Nephron (organoid): ENCODE data around the gene LRRC26.

Experiments
- H3K27ac Mint-ChIP-seq, 3 experiments: 2 replicates each; pipeline ENCODE4 v1.8.0; 2020; ENCODE audit warnings: mixed read lengths in 3 of 3, mild to moderate bottlenecking in 2 of 3, moderate library complexity in 1 of 3
- H3K27me3 Mint-ChIP-seq: 2 replicates; pipeline ENCODE4 v1.8.0; 2021; ENCODE audit warnings: low read depth, mild to moderate bottlenecking, moderate library complexity, mixed read lengths
- H3K36me3 Mint-ChIP-seq: 2 replicates; pipeline ENCODE4 v1.8.0; 2020; ENCODE audit warnings: low read depth, mixed read lengths
- H3K4me1 Mint-ChIP-seq: 2 replicates; pipeline ENCODE4 v1.8.0; 2020; ENCODE audit warnings: mixed read lengths
- H3K4me3 Mint-ChIP-seq, 3 experiments: 2 replicates each; pipeline ENCODE4 v1.8.0; 2020; ENCODE audit warnings: mild to moderate bottlenecking in 3 of 3, mixed read lengths in 3 of 3, moderate library complexity in 2 of 3
- H3K9me3 Mint-ChIP-seq: 2 replicates; pipeline ENCODE4 v1.8.0; 2020; ENCODE audit warnings: mixed read lengths
- TF ChIP-seq, protein P1 (sequence below), 3 experiments: fragments of 200-600 bp; sonication (generic); IDR thresholded peaks; one replicate each; pipeline ENCODE4 v1.5.0; 2021; ENCODE audit warnings: antibody characterized with exemption in 3 of 3; ENCODE audit not compliant: unreplicated experiment in 3 of 3

The LRRC26 gene

DNA sequence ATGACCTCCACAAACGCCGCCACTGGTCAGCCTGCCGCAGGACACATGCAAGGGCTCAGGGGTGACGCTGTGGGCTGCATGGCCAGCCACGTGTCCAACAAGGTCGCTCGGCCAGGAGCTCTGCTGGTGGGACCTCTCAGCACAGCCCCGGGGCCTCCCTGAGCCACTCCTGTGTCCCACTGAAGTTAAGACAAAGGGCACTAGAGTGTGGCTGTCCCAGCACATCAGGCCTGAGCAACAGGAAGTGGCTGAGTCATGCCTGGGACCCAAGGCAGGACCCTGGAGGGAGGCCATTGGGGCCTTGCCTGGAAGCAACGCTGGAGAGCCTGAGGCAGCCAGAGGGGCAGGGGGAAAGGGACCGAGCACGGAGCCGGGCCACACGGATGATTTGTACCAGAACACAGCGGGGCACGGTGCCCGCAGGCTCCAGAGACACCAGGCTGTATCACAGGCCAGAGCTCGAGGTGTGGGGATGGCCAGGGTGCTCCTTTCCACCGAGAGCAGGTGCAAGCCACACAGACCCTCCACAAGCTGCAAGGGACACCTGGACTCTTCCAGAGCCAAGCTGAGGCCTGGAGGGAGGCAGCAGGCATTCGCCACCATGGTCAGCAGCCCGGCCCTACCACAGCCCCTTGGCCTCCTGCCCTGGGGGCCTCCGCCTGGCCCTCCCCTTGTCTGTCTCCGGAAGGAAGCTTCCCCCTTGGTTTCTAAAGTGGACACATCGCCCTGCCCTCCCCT is 8.5 kb upstream of the LRRC26 start:
- Mint-ChIP-seq H3K27ac (no peak overlapping the region), H3K4me3 (no peak overlapping the region), H3K36me3 (peaks cover 18% of the 10 kb centered on the region), H3K4me1 (no peaks in the 10 kb centered on the region), H3K9me3 (no peaks in the 10 kb centered on the region), H3K27me3 (peaks cover 15% of the 10 kb centered on the region)
- TF ChIP-seq, protein P1, sequence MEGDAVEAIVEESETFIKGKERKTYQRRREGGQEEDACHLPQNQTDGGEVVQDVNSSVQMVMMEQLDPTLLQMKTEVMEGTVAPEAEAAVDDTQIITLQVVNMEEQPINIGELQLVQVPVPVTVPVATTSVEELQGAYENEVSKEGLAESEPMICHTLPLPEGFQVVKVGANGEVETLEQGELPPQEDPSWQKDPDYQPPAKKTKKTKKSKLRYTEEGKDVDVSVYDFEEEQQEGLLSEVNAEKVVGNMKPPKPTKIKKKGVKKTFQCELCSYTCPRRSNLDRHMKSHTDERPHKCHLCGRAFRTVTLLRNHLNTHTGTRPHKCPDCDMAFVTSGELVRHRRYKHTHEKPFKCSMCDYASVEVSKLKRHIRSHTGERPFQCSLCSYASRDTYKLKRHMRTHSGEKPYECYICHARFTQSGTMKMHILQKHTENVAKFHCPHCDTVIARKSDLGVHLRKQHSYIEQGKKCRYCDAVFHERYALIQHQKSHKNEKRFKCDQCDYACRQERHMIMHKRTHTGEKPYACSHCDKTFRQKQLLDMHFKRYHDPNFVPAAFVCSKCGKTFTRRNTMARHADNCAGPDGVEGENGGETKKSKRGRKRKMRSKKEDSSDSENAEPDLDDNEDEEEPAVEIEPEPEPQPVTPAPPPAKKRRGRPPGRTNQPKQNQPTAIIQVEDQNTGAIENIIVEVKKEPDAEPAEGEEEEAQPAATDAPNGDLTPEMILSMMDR (IDR thresholded peaks at IDR 0.05; ENCODE audit: unreplicated experiment in 3 of 3), result no peak

DNA sequence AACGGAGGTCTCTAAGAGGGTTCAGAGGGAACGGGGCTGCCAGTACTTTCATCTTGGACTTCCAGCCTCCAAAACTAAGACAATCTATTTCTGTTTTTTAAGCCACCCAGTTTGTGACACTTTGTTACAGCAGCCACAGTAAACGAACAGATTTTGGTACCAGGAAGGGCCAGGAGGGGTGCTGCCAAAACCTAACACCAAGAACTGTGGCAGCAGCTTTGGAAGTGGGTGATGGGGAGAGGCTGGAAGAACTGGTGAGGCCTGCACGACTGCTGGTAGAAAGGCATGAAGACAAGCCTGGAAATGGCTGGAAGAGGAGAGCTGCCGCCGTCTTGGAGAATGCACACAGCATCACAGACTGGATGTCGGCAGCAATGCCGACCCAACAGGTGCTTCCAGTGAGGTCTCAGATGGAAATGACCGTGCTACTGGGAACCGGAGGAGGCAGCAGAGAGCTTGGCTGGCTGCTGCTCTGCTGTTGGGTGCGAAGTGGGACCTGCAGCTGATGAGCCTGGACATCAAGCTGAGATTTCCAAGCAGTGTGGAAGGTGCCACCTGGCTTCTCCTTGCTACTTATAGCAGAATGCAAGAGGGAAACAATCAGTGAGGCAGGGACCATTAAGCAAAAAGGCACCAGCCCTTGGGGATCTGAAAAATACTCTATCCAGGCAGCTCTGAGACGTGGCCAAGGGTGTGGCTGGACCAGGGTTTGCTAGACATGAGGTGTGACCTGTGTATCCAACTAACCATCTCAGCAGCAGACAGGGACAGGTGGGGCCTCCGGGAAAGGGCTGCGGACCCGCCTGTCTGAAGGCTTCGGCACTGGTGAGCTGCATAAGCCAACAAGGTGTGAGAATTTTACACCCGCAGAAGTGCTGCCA is 6.7 kb upstream of the LRRC26 start:
- Mint-ChIP-seq H3K9me3 (no peaks in the 10 kb centered on the region), H3K27me3 (peaks cover 33% of the 10 kb centered on the region), H3K4me1 (no peaks in the 10 kb centered on the region), H3K36me3 (peaks cover 14% of the 10 kb centered on the region), H3K4me3 (peak overlapping the region in 1 of 3 experiments; percentile 38), H3K27ac (no peak overlapping the region)
- TF ChIP-seq, protein P1 (IDR thresholded peaks at IDR 0.05; ENCODE audit: unreplicated experiment in 3 of 3), result peak; percentile 41 to 55 (median 55)

DNA sequence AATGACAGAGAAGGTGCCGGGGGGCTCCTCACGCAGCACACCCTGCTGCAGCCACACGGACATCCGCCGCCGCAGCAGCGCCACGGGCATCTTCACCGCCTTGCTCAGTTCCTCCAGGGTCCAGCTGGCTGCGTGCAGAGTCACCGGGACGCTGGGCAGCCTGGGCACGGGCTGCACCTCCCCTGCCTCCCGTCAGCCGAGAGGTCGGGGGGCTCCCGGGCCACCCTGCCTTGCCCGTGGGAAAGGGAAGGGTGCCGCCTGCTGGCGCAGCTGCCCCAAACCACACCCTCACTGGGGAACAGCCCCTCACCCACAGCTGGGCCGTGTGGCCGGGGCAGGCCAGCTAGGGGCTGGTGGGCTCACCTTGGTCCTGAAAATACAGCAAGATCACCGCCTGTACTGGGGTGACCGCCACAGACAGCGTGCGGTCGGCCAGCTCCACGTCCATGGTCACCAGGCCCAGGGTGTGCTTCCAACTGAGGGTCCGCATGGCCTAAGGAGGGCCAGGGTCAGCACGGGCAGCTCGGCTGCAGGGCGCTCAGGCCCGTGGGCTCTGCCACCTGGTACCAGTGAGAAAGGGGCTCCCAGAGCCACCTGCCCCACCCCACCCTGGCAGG is 5.6 kb upstream of the LRRC26 start:
- no peak overlapping the region for H3K27ac Mint-ChIP-seq
- H3K27me3 Mint-ChIP-seq, result peaks cover 44% of the 10 kb centered on the region
- H3K4me3 Mint-ChIP-seq, result no peak overlapping the region
- no peaks in the 10 kb centered on the region for H3K4me1 Mint-ChIP-seq
- TF ChIP-seq, protein P1 (IDR thresholded peaks at IDR 0.05; ENCODE audit: unreplicated experiment in 3 of 3), result peak in 1 of 3 experiments; percentile 16
- H3K9me3 Mint-ChIP-seq, result no peaks in the 10 kb centered on the region
- H3K36me3 Mint-ChIP-seq, result peaks cover 13% of the 10 kb centered on the region

- no peaks in the 10 kb centered on the region for H3K9me3 Mint-ChIP-seq
These were observed 5.0 kb upstream of the LRRC26 start for GRCh38 chr9:137174722-137175293.

More at GRCh38 chr9:137174722-137175293, 5.0 kb upstream of the LRRC26 start:
- Mint-ChIP-seq H3K27ac (no peak overlapping the region), H3K27me3 (peaks cover 50% of the 10 kb centered on the region), H3K36me3 (peaks cover 13% of the 10 kb centered on the region), H3K4me3 (no peak overlapping the region), H3K4me1 (no peaks in the 10 kb centered on the region)
- TF ChIP-seq, protein P1 (IDR thresholded peaks at IDR 0.05; ENCODE audit: unreplicated experiment in 3 of 3), result no peak
